HG02884 (cell line): ENCODE data around the gene SARDH.

Source experiments
- ATAC-seq: cut with Tn5 transposase; IDR thresholded peaks from one replicate; pipeline ENCODE4 v1.9.1; 2021; ENCODE audit warnings: mild to moderate bottlenecking, moderate library complexity; ENCODE audit not compliant: unreplicated experiment

SARDH gene

GRCh38 chr9:133705576-133705975 lies 32.6 kb downstream of the SARDH start:
- no peak for ATAC-seq

DNA sequence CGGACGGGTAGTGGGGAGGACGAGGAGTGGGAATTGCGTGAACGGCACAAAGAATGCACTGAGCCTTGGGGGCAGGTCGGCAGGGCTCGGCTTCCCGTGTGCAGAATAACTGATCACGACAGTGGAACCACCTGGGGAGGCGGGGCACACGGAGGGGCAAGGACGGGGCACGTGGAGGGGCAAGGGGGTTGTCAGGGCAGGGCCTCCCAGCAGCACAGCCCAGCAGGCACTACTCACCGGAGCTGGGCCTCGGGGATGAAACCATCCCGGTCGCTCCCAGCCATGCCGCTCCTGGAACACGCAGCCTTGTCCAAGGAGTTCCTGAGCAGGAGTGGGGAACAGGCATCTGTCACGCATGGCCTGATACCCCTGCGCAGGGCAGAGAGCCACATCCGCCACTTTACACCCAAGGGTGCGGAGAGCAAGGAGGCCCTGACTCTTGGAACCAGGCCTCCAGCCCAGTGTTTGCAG lies 33.4 kb downstream of the SARDH start:
- ATAC-seq, result no peak

DNA sequence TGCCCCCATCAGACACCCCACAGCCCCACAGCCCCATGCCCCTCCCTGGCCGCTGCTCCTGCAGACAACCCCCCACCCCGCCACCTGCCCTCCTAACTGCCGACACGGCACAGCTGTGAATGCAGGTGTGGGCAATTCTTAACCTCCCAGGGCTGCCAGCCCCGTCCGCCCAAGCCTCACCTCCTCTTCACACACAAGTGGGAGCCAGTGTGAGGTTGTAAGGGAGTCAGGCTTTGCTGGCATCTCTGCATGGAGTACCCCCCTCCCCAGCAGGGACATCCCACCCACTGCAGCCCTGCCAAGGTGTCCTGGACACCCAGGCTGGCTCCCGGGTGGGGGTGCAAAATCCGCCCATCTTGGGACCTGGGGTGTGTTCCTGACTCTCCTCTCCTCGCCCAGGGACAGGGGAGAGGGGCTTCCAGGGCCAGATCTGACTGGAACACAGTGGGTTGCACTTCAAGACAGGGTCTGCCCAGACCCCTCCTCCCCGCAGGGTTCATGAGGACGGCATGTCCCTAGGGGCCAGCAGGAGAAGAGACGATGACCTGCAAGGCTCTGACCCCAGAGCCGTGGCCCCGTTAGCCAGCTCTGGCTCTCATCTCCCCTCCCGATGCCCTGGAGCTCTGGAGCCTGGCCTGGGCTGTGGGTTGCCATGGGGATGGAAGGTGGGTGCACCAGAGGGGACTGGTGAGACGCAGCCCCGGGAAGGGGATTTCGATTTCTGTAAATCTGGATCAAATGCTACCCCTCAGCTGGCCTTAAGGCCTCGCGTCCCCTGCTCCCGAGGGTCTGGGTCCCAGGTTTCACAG lies 34.4 kb downstream of the SARDH start:
- no peak for ATAC-seq

GRCh38 chr9:133702798-133703590 lies 35.2 kb downstream of the SARDH start:
- ATAC-seq, result no peak

- ATAC-seq, result no peak
These were observed 36.0 kb downstream of the SARDH start for GRCh38 chr9:133701981-133702797.

DNA sequence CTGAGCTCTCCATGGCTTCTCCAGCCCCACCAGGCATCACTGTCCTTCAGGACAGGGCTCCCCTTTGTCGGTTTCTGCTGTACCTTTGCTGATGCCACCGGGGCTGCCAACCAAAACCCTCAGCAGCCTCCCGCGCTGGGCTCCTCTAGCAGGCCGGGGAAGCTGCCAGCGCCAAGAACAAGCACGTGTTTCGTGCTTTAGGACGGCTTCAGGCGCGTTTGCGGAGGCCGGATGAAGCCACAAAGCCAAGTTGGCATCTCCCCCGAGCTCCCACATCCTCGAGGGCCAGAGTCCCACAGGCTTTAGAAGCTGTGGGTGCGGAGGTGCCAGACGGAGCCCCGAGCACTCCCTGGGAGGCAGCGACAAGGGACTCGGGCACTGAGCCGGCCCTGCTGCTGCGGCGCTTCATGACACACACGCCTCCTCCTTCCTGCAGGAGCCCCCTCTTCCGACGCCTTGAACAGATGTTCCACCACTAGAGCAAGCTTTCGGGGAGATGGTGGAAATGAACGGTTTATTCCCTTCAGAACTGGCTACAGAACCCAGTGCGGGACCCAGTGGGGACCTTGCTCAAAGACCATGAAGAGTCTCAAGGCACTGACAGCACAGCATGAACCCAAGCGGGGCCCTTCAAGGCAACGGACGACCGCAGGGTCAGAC lies 36.7 kb downstream of the SARDH start:
- no peak for ATAC-seq

DNA sequence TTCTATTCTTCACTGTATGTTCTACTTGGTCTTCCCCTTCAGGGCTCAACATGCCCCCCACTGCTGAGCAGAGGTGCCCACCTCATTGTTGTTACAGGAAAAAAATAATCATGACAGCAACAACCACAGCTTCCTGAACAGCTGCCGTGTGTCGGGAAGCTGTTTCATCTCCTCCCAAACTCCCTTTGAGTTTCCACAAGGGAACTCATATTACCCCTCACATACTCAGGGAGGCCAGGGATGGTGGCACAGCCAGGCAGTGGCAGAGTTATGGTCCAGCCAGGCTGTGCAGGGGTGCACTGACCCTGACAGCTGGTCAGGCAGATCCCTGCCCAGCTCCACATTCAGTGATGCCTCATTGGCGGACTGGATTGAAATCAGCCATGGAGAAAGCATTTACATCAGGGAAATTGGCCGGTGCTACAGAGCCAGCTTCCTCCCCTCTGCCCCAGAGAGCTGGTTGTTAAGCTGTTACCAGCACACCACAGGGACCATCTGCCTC lies 37.3 kb downstream of the SARDH start:
- no peak for ATAC-seq

DNA sequence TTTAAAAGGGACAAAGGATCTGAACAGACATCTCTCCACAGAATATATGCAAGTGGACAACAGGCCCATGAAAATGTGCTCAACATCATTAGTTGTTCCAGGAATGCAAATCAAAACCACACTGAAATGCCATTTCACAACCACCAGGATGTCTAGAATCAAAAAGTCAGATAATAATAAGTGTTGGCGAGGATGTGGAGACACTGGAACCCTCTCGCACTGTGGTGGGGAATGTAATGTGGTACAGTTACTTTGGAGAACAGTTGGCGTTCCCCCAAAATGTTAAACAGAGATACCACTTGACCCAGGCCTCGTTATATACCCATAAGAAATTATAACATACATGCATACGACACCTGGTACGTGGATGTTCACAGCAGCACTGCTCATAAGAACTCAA lies 38.6 kb downstream of the SARDH start:
- no peak for ATAC-seq

- ATAC-seq, result no peak
These were observed 42.1 kb downstream of the SARDH start for GRCh38 chr9:133696071-133696472.

GRCh38 chr9:133694686-133695085 lies 43.5 kb downstream of the SARDH start:
- no peak for ATAC-seq

- no peak for ATAC-seq
These were observed 44.2 kb downstream of the SARDH start for GRCh38 chr9:133693703-133694529.

GRCh38 chr9:133693116-133693515 lies 45.0 kb downstream of the SARDH start:
- no peak for ATAC-seq

DNA sequence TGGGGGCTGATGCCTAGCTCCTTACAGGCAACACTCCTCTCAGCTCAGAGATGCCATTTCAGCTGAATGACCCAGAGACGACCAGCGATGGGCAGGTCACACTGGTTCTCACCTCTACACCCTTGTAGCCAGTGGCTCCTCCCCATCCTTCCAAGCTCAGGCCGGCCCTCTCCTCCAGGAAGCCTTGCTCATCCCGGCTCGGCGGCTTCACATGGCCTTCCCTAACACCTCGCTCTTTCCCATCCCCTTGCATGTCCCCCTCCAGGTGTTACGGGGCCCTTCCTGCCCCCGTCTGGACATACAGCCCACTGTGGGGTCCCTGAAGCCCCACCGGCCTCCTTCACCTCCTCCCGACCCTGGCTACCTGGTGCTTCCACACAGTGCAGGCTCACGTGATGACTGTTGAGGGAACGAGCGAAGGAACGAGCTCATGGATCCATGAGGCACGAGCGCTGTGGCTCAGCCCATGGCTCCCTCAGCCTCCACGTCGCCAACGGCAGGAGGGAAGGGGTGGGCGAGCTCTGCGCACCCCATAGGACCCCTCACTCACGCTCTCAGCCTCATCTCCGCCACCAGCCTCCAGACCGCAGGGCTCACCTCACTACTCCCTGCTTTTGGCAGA lies 45.7 kb downstream of the SARDH start:
- no peak for ATAC-seq

DNA sequence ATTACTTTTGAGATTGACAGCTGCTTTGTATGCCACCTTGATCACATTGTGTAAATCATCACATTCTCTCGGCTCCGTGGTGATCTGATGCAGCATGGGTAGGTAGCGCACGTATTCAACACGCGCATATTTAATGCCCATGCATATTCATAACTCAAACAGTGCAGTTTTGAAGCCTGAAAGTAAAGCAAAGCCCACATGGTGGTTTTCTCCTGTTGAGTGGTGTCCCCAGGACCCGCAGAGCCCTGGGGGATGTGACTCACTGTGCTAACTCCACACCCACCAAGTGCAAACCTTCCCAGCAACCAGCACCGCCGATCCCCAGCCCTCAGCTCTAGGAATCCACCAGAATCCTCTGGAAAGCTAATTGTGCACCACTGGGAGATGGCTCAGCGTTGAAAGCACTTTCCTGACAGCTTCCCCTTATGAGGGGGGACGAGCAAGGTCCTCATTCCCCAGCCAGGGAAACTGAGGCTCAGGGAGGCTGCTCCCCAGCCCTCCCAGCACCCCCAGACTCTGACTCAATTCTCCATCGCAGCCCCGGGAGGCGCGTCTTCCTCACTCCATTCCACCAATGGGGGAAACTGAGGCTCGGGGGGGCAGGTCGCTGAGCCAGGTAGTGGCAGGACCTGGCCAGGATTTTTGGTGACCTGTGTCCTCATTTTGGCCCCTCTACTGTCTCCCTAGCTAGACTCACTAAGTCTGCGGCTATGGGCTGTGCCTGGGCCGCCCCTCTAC lies 46.4 kb downstream of the SARDH start:
- ATAC-seq, result no peak

DNA sequence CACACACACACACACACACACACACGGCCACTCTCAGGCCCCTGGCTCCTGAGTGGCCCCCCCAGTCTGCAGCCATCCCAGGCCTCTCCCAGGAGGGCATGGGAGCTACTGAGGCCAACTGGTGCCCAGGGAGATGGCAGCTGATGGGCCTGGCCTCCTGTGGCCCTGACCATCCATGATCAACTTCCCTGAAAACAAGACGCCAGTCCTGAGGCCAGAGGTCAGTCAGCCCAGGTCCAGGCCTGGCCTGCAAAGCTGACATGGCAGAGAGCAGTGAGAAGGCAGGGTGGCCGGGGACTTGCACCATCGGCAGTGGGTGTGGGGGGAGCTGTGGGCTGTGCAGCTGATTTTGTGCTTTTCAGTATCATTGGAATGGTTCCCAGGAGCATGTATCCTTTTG lies 47.0 kb downstream of the SARDH start:
- ATAC-seq, result no peak

DNA sequence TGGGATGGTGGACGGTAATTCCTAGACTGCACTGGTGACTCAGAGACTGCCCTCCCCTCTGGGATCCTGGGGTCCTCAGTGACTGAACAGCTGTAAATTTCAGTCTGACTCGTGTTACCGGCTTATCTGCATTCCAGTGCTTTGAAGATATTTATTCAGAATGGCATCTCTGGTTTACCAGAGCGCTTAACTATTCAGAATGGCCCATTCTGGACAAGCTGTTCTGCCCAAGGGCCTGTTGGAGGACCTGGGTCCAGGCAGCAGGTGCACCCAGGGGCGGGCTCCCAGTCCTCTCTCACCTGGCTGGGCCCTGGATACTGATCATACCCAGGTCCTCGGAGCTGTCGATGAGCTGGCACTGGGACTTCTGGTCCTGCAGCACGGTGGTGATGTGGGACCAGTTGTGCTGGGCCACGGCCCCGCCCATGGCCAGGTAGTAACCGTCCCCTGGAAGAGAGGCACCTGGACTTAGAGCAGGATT lies 48.0 kb downstream of the SARDH start:
- no peak for ATAC-seq

DNA sequence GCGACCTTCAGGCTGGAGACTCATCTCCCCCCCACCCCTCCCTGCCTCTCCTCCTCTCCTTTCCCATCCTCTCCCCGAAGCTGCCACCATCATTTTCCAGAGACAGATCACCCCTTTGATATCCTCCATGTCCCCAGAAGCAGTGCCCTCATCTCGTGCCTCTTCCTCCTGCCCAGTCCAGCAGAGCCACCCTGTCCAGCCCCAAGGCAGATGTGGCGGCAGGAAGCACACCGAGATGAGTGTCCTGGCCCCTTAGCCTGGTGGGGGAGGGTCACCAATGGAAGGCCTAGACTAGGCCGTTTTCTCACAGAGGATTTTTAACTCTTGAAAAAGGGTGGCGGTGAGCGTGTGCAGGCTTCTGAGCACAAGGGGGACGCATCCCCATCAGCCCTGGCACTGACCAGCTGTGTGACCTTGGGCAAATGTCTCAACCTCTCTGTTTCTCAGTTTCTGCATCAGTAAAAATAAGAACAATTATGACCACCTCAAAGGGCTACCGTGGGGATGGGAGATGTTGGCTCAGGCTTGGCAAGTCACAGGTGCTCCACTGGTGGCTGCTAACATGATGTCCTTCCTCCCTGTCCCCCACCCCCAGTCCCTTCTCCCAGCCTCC lies 48.9 kb downstream of the SARDH start:
- ATAC-seq, result no peak
